OCI-M1 (cell line): ENCODE measurements around the gene DVL1.
"Not testable (repeated sequence)": the region's sequence is repeated elsewhere in the genome, so short reads cannot be mapped to it uniquely, and the experiment has no call there.

Experiments
- DNase-seq: peaks from one replicate; lab custom pipeline; 2025; lab: John Stamatoyannopoulos, UW

Gene DVL1

GRCh38 chr1:1324524-1325287 lies 24.5 kb downstream of the DVL1 start, which contains the start of the genes CPTP and INTS11:
Gene CPTP, plus strand, starts transcription at chr1:1324802. Its CDS starts 2,109 bp downstream, at chr1:1326911.
Gene INTS11, minus strand, starts transcription at chr1:1324660. Its CDS starts 52 bp downstream, at chr1:1324608.
- DNase-seq: peak; percentile 94

DNA sequence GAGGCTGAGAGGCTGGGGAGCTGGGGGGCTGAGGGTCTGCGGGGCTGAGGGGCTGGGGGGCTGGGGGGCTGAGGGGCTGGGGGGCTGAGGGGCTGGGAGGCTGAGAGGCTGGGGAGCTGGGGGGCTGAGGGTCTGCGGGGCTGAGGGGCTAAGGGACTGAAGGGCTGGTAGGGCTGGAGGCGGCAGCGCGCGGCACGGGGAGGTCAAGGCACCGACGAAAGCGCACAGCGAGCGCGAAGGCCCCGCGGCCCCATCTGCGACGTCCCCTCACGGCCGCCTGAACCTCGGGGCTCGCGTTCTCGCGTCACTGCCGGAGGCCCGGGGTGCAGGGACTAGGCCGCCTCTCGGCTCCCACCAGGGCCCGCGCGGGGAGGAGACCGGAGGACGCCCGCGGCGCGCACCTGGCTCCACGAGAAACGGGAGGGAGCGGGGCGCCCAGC lies 25.1 kb downstream of the DVL1 start:
- no peak for DNase-seq

GRCh38 chr1:1322952-1323351 lies 26.3 kb downstream of the DVL1 start:
- no peak for DNase-seq

DNA sequence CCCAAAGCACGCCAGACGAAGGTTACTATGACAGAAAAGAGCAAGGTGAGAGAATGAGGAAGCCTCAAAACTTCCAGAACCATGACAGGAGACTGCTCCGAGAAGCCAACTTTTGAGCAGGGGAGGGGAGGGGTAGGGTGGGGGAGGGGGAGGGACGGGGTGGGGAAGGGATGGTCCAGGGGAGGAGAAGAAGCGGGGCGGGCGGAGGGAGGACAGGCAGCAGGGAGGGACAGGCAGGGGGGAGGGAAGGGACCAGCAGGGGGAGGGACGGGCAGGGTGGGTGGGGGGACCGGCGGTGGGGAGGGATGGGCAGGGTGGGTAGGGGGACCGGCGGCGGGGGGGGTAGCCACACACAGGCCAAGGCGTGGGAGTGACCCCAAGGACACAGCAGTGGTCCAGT lies 26.8 kb downstream of the DVL1 start:
- no peak for DNase-seq

DNA sequence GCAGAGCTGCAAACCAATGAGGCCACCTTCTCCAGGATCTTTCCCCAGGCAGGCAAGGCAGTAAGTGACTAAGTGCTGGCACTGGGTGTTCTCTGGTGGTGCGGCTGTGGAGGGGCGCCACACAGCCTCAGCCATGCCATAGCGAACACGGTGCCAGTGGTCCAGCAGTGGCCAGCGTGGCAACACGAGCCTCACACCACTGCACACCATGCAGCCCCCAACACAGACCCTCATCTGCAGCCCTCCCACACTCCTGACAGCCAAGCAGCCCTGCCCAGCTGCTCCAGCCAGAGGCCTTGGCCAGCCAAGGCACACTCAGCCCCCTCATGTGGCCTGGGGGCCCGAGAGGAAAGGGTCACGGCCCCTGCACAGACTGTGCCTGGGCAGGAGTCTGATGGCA lies 27.7 kb downstream of the DVL1 start:
- no peak for DNase-seq

DNA sequence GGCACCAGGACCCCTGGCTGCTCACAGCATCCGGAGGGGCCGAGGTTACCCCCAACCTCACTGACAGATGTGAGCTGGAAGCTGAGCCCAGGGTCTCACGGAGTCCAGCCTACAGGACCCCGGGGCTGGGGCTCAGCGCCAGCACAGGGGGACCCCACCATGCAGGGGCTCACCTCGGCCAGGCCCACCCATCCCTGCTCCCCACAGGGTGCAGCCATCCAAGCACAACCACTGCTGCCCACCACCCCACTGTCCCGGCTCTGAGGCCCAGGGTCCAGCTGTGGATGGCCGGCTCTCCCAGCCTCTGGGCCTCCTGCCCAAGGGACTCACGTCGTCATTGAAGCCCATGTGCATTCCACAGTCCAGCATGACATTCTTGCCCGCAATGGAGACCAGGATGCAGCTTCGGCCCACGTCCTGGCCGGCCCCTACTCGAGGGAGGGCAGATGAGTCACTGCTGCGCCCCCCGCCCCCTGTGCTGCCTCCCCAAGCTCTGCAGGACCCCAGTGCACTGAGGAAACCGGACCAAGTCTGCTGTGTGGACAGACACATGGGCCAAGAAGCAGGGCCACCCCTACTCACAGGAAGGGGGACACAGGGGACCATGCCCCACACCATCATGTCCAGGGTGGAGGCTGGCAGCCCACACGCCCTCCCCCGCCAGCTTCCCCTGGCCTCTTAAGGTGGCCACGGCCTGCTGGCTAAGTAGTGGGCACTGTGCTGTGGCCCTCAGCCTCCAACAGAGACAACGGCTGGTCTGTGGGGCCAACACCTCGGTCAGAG lies 28.4 kb downstream of the DVL1 start:
- no peak for DNase-seq

DNA sequence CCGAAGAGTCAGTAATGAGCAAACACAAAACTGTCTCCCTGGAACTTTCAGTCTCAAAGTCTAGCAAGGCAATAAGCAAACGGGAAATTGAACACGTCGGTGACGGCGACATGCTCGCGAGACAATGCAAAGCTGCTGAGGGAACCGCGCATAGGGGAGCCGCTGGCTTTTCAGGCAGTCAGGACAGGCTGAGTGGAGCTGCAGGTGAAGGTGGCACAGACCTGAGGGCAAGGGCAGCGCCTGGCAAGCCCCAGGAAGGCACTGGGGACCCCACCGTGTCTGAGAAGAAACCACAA lies 29.6 kb downstream of the DVL1 start:
- no peak for DNase-seq

- DNase-seq: no peak
Observed at GRCh38 chr1:1318777-1319645, 30.2 kb downstream of the DVL1 start.

DNA sequence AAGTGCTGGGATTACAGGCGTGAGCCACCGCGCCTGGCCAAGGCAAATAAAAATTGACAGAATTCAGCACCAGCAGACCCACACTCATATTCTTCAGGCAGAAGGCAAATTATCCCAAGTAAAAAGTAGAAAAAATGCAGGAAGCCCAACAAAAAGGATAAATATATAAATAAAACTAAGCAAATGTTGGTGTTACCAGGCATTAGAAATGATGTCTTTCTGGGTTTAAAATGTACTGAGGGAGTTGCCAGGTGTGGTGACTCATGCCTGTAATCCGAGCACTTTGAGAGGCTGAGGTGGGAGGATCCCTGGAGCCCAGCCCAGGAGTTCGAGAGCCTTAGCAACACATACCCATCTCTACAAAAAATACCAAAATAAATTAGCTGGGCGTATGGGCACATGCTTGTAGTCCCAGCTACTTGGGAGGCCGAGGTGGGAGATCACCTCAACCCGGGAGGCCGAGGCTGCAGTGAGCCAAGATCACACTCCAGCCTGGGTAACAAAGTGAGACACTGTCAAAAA lies 31.0 kb downstream of the DVL1 start:
- no peak for DNase-seq

DNA sequence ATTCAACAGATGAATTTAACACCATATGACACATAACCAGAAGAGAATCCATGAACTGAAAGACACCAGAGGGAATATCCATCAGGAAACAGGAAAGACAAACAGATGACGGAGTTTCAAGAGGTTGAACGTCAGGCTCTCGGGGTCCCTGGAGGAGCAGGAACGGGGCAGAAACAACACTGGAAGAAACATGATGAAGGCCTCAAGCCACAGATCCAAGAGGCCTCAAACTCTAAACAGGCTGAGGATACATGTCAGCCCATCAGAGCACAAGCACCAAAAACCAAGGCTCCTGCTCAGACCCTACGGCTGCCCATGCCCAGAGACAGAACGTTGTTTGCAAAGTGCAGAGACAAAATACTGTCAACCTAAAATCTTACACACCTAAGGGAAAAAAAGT lies 31.8 kb downstream of the DVL1 start:
- DNase-seq: no peak

- not testable (repeated sequence) for DNase-seq
Observed at GRCh38 chr1:1316199-1316598, 33.0 kb downstream of the DVL1 start.

DNA sequence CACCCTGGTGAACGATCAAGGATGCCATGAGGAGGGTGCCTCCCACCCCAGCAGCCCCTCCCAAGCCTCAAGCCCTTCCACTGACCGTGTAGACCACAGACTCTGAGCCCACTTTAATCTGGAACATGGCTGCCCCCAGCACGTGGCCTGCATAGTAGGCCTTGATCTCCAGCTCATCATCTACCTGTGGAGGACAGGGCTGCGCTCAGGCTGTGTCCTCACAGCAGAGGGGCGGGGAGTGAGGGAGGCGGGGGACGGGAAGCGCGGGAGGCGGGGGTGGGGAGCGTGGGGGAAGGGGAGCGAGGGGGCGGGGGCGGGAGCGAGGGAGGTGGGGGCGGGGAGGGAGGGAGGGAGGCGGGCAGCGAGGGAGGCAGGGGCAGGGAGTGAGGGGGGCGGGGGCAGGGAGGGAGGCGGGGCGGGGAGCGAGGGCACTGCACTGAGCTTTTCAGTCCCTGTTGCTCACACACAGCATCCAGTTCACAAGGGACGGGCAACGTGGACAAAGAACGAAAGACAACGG lies 33.7 kb downstream of the DVL1 start:
- no peak for DNase-seq

DNA sequence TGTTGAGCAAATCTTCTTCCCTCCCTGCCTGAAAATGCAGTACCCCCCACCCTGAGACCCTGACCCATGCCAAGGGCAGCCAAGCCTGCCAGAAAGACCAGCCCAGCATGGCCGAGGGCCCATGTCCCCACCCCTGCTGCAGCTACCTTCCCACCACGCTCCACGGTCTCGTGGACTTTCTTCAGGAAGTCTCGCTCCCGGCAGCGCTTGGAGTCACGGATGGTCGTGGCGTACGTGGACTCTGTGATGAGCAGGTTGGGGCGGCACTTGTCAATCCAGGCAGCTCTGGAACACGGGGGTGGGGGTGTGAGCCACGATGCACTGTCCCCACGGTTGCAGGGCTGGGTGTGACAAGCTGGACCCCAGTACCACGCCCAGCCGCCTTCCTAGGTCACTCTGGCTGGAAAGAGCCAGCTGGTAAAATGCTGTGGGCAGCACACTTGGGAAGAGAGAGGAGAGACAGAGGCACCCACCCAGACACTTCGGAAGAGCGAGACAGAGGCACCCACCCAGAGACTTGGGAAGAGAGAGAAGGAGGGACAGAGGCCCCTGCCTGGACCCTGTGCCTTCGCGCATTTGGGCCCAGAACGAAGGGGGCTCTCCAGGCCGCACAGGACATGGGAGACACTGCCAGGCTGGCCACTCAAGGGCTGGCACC lies 34.4 kb downstream of the DVL1 start:
- no peak for DNase-seq

- no peak for DNase-seq
Observed at GRCh38 chr1:1314237-1314586, 35.0 kb downstream of the DVL1 start.

GRCh38 chr1:1313500-1314236 lies 35.5 kb downstream of the DVL1 start:
- no peak for DNase-seq

DNA sequence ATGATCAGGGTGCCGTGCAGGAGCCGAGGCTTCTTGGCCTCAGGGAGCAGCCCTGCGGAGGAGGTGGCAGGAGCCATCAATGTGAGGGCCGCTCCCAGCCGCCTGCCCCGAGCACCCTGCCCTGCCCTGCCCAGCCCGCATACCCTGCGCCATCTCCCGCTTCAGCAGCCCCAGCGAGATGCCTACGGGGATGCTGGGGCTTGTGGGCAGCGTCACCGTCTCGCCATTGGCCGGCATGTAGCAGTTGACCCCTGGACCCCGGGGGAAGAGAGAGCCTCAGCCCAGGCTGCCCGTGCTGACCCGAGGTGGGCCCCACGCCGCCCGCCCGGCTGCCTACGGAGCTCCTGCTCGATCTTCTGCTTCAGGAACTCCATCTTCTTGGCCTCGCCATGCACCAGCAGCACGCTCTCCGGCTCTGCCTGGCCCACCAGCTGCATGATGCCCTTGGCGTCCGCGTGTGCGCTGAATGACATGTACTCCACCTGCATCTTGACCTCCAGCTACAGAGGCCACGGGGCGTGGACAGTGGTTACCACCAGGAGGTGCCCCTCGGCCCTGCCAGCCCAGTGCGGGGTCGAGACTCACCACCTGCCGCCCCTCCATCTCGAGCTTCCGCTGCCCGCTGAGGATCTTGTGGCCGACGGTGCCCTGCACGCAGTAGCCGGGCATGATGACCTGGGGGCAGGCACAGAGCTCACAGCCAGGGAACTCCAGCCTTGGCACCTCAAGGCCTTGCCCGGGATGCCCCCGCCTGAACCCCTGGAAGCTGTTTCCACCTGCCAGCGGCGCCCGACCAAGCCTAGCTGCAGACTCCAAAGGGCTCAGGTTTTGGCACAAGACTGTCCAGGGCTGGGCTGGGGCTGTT lies 36.5 kb downstream of the DVL1 start:
- DNase-seq: no peak

DNA sequence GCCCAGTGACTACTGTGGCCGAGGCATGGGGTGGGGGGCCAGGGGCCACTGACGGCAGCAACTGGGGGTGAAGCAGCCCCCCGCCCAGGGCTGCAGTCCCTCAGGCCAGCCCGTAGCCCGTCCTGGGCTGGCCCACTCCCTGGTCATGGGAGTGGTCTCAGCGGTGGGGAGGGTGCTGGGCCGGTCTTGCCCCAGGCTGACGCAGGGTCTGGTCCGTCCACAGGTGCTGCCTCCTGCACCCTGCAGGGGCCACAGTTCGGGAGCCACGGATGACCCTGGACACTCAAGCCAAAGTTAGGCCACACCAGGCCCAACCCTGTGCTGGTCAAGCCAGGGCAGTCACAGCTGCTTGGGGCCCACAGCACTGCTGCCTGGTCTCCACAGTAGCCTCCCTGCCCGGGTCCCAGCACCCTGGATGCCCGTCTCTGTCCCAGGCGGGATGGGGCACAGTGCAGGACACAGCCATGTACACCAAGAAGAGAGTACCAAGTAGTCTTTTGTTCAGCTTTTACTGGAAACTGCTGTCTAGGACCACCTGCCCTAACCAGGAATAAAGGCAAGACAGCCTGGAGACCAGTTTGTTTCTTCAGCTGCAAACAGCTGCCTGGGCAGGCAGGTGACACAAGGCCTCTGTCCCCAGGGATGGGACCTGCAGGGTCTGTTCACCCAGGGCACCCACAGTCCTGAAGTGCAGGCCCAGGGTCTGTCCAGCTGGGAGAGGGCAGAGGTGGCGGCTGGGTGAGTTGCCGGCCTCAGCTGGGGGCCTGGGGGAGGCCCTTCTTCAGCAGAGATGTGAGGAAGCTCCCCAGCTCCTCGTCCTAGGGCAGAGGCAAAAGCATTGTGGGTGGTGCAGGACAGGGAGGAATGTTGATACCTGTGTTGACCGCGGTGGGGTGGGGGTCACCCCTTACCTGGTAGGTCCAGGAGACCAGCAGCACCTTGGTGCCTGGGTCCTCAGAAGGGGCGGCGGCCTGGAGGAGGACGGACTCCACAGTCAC lies 37.8 kb downstream of the DVL1 start:
- no peak for DNase-seq

GRCh38 chr1:1310476-1311053 lies 38.7 kb downstream of the DVL1 start:
- no peak for DNase-seq

- DNase-seq: no peak
Observed at GRCh38 chr1:1310109-1310385, 39.2 kb downstream of the DVL1 start.
